ENCODE measurements around the gene FLT3.

GRCh38 chr13:28043224-28043623 lies 57.2 kb downstream of the FLT3 start:
- TF ChIP-seq, protein P1, sequence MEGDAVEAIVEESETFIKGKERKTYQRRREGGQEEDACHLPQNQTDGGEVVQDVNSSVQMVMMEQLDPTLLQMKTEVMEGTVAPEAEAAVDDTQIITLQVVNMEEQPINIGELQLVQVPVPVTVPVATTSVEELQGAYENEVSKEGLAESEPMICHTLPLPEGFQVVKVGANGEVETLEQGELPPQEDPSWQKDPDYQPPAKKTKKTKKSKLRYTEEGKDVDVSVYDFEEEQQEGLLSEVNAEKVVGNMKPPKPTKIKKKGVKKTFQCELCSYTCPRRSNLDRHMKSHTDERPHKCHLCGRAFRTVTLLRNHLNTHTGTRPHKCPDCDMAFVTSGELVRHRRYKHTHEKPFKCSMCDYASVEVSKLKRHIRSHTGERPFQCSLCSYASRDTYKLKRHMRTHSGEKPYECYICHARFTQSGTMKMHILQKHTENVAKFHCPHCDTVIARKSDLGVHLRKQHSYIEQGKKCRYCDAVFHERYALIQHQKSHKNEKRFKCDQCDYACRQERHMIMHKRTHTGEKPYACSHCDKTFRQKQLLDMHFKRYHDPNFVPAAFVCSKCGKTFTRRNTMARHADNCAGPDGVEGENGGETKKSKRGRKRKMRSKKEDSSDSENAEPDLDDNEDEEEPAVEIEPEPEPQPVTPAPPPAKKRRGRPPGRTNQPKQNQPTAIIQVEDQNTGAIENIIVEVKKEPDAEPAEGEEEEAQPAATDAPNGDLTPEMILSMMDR (IDR thresholded peaks at IDR 0.05), result no peak
- no peak for TF ChIP-seq POLR2A (IDR thresholded peaks at IDR 0.05)

Measured in heart left ventricle (tissue), 13 donors.